ENCODE measurements around the gene LCN1. TPM values are rescaled to one million over a fixed set of nuclear protein-coding genes. Genes with fewer than 3 reads are reported as not detected.

Gene LCN1
- not detected for total RNA-seq

GRCh38 chr9:135520916-135521607, at the start of gene LCN1:
Gene LCN1 (plus strand): TSS chr9:135521440. CDS start chr9:135521498, 58 bp downstream.
- no peak for TF ChIP-seq CTCF (IDR thresholded peaks at IDR 0.05 in 4 of 5, conservative IDR thresholded peaks at IDR 0.05 in 1 of 5)
- no peak for TF ChIP-seq POLR2A (IDR thresholded peaks at IDR 0.05)
- Histone ChIP-seq H3K9me3 (no peaks in the 10 kb centered on the region), H3K27ac (no peak within 1 kb of the TSS), H3K36me3 (no peaks in the 10 kb centered on the region), H3K27me3 (peaks cover 0 to 7% (median 0%) of the 10 kb centered on the region in 3 donors), H3K4me3 (no peak within 1 kb of the TSS), H3K4me1 (no peaks in the 10 kb centered on the region)
- intact Hi-C loops (cut with DNase I; ENCODE audit: low total_unique reads) = no loop called here
- in situ Hi-C loops (cut with MboI; ENCODE audit: low sequenced_read_pairs in 4 of 4) = no loop called here
- DNase-seq (no peak), ATAC-seq (no peak)

GRCh38 chr9:135471791-135472640, 49.2 kb upstream of the LCN1 start:
- in situ Hi-C loops (cut with MboI; ENCODE audit: low sequenced_read_pairs in 4 of 4) = no loop called here
- no peaks in the 10 kb centered on the region for H3K9me3 ChIP-seq
- H3K27me3 ChIP-seq = peaks cover 19 to 35% (median 28%) of the 10 kb centered on the region in 3 donors
- H3K4me3 ChIP-seq = no peak overlapping the region
- H3K4me1 ChIP-seq = no peaks in the 10 kb centered on the region
- TF ChIP-seq CTCF (IDR thresholded peaks at IDR 0.05 in 4 of 5, conservative IDR thresholded peaks at IDR 0.05 in 1 of 5) (no peak), POLR2A (IDR thresholded peaks at IDR 0.05) (no peak)
- no peak overlapping the region for H3K27ac ChIP-seq
- no peaks in the 10 kb centered on the region for H3K36me3 ChIP-seq
- no peak for DNase-seq
- intact Hi-C loops (cut with DNase I; ENCODE audit: low total_unique reads) = no loop called here
- no peak for ATAC-seq

GRCh38 chr9:135473972-135474543, 47.2 kb upstream of the LCN1 start:
- H3K27me3 ChIP-seq = peaks cover 19 to 30% (median 28%) of the 10 kb centered on the region in 3 donors
- no peak for TF ChIP-seq CTCF (IDR thresholded peaks at IDR 0.05 in 4 of 5, conservative IDR thresholded peaks at IDR 0.05 in 1 of 5)
- TF ChIP-seq POLR2A (IDR thresholded peaks at IDR 0.05) = no peak
- no peak overlapping the region for H3K27ac ChIP-seq
- ATAC-seq = no peak
- H3K36me3 ChIP-seq = no peaks in the 10 kb centered on the region
- intact Hi-C loops (cut with DNase I; ENCODE audit: low total_unique reads) = no loop called here
- H3K9me3 ChIP-seq = no peaks in the 10 kb centered on the region
- no peak for DNase-seq
- H3K4me1 ChIP-seq = no peaks in the 10 kb centered on the region
- no peak overlapping the region for H3K4me3 ChIP-seq
- in situ Hi-C loops (cut with MboI; ENCODE audit: low sequenced_read_pairs in 4 of 4) = no loop called here

DNA sequence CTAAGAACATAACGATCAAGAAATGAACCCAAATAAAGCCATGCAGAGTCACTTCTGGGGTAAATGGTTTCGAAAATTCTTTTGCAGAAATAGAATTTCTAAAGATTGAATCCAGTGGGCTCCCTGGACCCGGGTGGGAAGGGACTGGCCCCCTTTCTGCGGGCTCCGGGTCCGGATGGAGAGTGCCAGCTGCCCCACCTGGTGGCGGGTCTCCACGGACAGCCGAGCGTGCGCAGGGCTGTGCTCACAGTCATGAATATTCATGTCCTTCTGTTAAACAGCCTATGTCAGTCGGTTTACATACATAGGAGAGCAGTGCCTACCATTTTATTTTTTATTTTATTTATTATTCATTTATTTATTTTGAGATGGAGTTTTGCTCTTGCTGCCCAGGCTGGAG, 46.3 kb upstream of the LCN1 start:
- intact Hi-C loops (cut with DNase I; ENCODE audit: low total_unique reads) (no loop called here), in situ Hi-C loops (cut with MboI; ENCODE audit: low sequenced_read_pairs in 4 of 4) (no loop called here)
- Histone ChIP-seq H3K9me3 (no peaks in the 10 kb centered on the region), H3K4me1 (no peaks in the 10 kb centered on the region), H3K36me3 (no peaks in the 10 kb centered on the region), H3K27ac (no peak overlapping the region), H3K4me3 (no peak overlapping the region), H3K27me3 (peaks cover 19 to 28% (median 26%) of the 10 kb centered on the region in 3 donors)
- TF ChIP-seq POLR2A (IDR thresholded peaks at IDR 0.05) (no peak), CTCF (IDR thresholded peaks at IDR 0.05 in 4 of 5, conservative IDR thresholded peaks at IDR 0.05 in 1 of 5) (no peak)
- ATAC-seq (no peak), DNase-seq (no peak)
